Neuronal stem cell (in vitro differentiated cells): Measurements from ENCODE around the gene C14orf119.

Experiments used
- DNase-seq: peaks from one replicate; pipeline ENCODE4 v3.0.0-alpha.2; 2013; ENCODE audit warnings: low spot score
- H2AFZ ChIP-seq: one replicate; pipeline ENCODE4 v1.6.1; 2013; ENCODE audit warnings: mild to moderate bottlenecking, low read length, inconsistent platforms
- H2AK5ac ChIP-seq: 2 replicates; pipeline ENCODE4 v1.6.1; 2013; ENCODE audit warnings: low read depth, mild to moderate bottlenecking, inconsistent platforms, low read length, moderate library complexity, mixed read lengths
- H2BK120ac ChIP-seq: 2 replicates; pipeline ENCODE4 v1.6.1; 2013; ENCODE audit warnings: low read depth, mild to moderate bottlenecking, inconsistent platforms, low read length, moderate library complexity, mixed read lengths
- H2BK12ac ChIP-seq: one replicate; pipeline ENCODE4 v1.6.1; 2013; ENCODE audit warnings: low read length, inconsistent platforms
- H2BK15ac ChIP-seq: 2 replicates; pipeline ENCODE4 v1.6.1; 2013; ENCODE audit warnings: mild to moderate bottlenecking, low read length, inconsistent platforms, mixed read lengths
- H2BK5ac ChIP-seq: one replicate; pipeline ENCODE4 v1.6.1; 2013; ENCODE audit warnings: inconsistent platforms, mild to moderate bottlenecking, low read length, moderate library complexity
- H3K14ac ChIP-seq: one replicate; pipeline ENCODE4 v1.6.1; 2013; ENCODE audit warnings: low read length, inconsistent platforms
- H3K18ac ChIP-seq: 2 replicates; pipeline ENCODE4 v1.6.1; 2013; ENCODE audit warnings: low read length, inconsistent platforms
- H3K23ac ChIP-seq: 2 replicates; pipeline ENCODE4 v1.6.1; 2013; ENCODE audit warnings: low read depth, mild to moderate bottlenecking, mixed read lengths, low read length, inconsistent platforms; ENCODE audit not compliant: poor library complexity
- H3K27ac ChIP-seq: replicated peaks from 3 replicates; pipeline ENCODE4 v1.5.1; 2013; ENCODE audit warnings: low read length, inconsistent platforms
- H3K27me3 ChIP-seq, 3 experiments: 2 replicates each; pipeline ENCODE4 v1.6.1; 2013; ENCODE audit warnings: low read length in 3 of 3, mild to moderate bottlenecking in 2 of 3, inconsistent platforms in 1 of 3, low read depth in 1 of 3, mixed read lengths in 1 of 3, moderate library complexity in 1 of 3; ENCODE audit not compliant: control insufficient read depth in 3 of 3, insufficient read depth in 3 of 3
- H3K36me3 ChIP-seq, 2 donors: replicated peaks in 1 of 2; 2 replicates each; pipeline ENCODE4 v1.6.1; 2013; ENCODE audit warnings: low read length in 2 of 2; ENCODE audit not compliant: control insufficient read depth in 2 of 2, insufficient read depth in 2 of 2
- H3K4ac ChIP-seq: 2 replicates; pipeline ENCODE4 v1.6.1; 2013; ENCODE audit warnings: inconsistent platforms, mild to moderate bottlenecking, low read length, moderate library complexity
- H3K4me1 ChIP-seq, 2 donors: 1 replicate in 1 of 2; 2 replicates in 1 of 2; pipeline ENCODE4 v1.6.1; 2013; ENCODE audit warnings: low read length in 2 of 2, low read depth in 1 of 2; ENCODE audit not compliant: control insufficient read depth in 2 of 2, insufficient read depth in 1 of 2
- H3K4me2 ChIP-seq: one replicate; pipeline ENCODE4 v1.6.1; 2013; ENCODE audit warnings: mild to moderate bottlenecking, low read length, inconsistent platforms; ENCODE audit not compliant: insufficient read depth, poor library complexity, severe bottlenecking
- H3K4me3 ChIP-seq, 2 donors: 2 replicates each; pipeline ENCODE4 v1.5.1; 2013; ENCODE audit warnings: low read length in 2 of 2, mild to moderate bottlenecking in 2 of 2, inconsistent platforms in 1 of 2, moderate library complexity in 1 of 2
- H3K79me1 ChIP-seq: one replicate; pipeline ENCODE4 v1.6.1; 2013; ENCODE audit warnings: low read depth, mild to moderate bottlenecking, inconsistent platforms, low read length, moderate library complexity
- H3K9ac ChIP-seq: one replicate; pipeline ENCODE4 v1.6.1; 2013; ENCODE audit warnings: mild to moderate bottlenecking, low read depth, low read length, inconsistent platforms; ENCODE audit not compliant: poor library complexity
- H3K9me3 ChIP-seq, 2 donors: replicated peaks in 1 of 2; 2 replicates each; pipeline versions ENCODE3 to v1.6.1; 2013; ENCODE audit warnings: low read length in 2 of 2, mild to moderate bottlenecking in 2 of 2, inconsistent platforms in 1 of 2, low read depth in 1 of 2, mixed read lengths in 1 of 2, moderate library complexity in 1 of 2; ENCODE audit not compliant: control insufficient read depth in 2 of 2, insufficient read depth in 1 of 2
- H4K8ac ChIP-seq: one replicate; pipeline ENCODE4 v1.6.1; 2013; ENCODE audit warnings: low read depth, mild to moderate bottlenecking, inconsistent platforms, low read length, moderate library complexity
- H4K91ac ChIP-seq: one replicate; pipeline ENCODE4 v1.6.1; 2013; ENCODE audit warnings: low read length, low read depth, mild to moderate bottlenecking, inconsistent platforms; ENCODE audit not compliant: poor library complexity
- WGBS, 2 donors: extraction: QIAGEN DNeasy Blood & Tissue Kit; methylation state at CpG; one replicate each; pipeline ENCODE4 v1.1.7; 2013; ENCODE audit warnings: missing lambda C conversion rate in 2 of 2, mixed read lengths in 1 of 2; ENCODE audit not compliant: insufficient read length in 2 of 2, insufficient replicate concordance in 1 of 2; ENCODE audit errors: extremely low coverage in 2 of 2; 5-methylcytosine and 5-hydroxymethylcytosine counted together

Gene C14orf119

DNA sequence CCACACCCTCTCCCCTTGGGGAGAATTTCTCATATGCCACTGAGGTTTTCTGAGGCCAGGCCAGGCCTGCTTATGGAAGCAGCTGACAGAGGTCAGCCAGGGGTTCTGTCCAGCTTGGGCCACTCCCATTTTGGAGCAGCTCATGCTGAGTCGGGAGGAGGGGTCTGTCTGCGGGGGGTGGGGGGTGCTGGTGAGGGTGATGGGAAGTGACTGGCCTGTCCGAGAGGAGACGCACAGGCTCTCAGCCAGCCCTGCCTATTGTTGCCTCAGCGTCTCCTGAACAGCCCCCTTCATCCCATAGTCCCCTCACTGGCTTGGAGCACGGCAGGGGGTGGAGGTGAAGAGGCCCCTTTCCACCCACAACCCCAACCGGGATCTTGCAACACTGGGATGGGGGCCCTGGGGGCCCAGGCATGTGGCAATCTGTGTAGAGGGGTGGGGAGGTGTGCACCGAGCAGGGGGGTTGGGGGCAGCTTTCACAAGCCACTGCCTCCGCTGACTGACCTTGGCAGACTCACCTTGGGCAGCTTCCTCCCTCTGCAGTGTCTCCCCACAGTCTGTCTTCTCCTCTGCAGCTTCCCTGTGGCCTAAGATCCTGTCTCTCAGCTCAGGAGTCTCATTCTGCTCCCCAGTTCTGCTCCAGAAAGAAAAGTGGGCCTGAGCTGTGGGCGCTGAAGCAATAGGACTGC lies 18.3 kb downstream of the C14orf119 start:
- no peak overlapping the region for H3K4ac ChIP-seq
- H4K8ac ChIP-seq: no peak overlapping the region
- H3K4me1 ChIP-seq: peaks cover 9 to 10% of the 10 kb centered on the region in 2 donors
- no peak overlapping the region for H2BK5ac ChIP-seq
- no peak overlapping the region for H3K27ac ChIP-seq
- no peak overlapping the region for H3K4me3 ChIP-seq
- H2BK15ac ChIP-seq: peak overlapping the region; percentile 91
- peaks cover 0 to 2% of the 10 kb centered on the region in 2 donors for H3K9me3 ChIP-seq
- H2BK12ac ChIP-seq: peak overlapping the region; percentile 82
- H3K9ac ChIP-seq: no peak overlapping the region
- WGBS, 2 donors: no CpG with 5 or more reads among the region's 10 CpGs
- H3K14ac ChIP-seq: peak overlapping the region; percentile 79
- DNase-seq: no peak
- H3K79me1 ChIP-seq: no peaks in the 10 kb centered on the region
- H3K36me3 ChIP-seq: no peaks in the 10 kb centered on the region
- no peak overlapping the region for H3K4me2 ChIP-seq
- H3K23ac ChIP-seq: no peak overlapping the region
- H2AK5ac ChIP-seq: peak overlapping the region; percentile 56
- H2AFZ ChIP-seq: peak overlapping the region; percentile 65
- H3K27me3 ChIP-seq: peaks cover 0 to 12% (median 0%) of the 10 kb centered on the region in 3 experiments
- H4K91ac ChIP-seq: no peak overlapping the region
- H2BK120ac ChIP-seq: peak overlapping the region; percentile 24
- H3K18ac ChIP-seq: peak overlapping the region; percentile 90

DNA sequence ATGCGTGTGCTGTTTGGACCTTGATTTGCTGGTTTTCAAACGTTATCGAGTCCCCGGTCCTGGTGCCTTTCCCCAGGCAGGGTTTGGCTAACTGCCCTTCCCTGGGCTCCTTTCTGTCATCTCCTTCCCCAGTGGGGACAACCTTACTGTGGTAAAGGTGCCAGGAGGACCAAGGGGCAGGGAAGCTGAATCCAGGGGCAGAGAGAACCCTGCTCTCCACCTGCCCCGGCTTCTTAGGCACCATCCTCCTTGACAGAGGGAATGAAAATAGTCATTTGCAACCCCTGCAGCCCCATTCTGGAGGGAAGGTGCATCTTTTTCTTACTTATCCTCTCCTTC lies 18.8 kb downstream of the C14orf119 start:
- H3K18ac ChIP-seq: peak overlapping the region; percentile 74
- peak overlapping the region; percentile 91 for H2BK15ac ChIP-seq
- no peak overlapping the region for H3K9ac ChIP-seq
- H3K4me2 ChIP-seq: no peak overlapping the region
- no peak for DNase-seq
- no peaks in the 10 kb centered on the region for H3K79me1 ChIP-seq
- H3K27me3 ChIP-seq: peaks cover 0 to 12% (median 0%) of the 10 kb centered on the region in 3 experiments
- H3K4me1 ChIP-seq: peaks cover 9 to 11% of the 10 kb centered on the region in 2 donors
- no peak overlapping the region for H3K27ac ChIP-seq
- H3K14ac ChIP-seq: peak overlapping the region; percentile 79
- no peak overlapping the region for H3K23ac ChIP-seq
- no CpG with 5 or more reads among the region's 5 CpGs for WGBS, 2 donors
- H2AFZ ChIP-seq: peak overlapping the region; percentile 65
- no peaks in the 10 kb centered on the region for H3K36me3 ChIP-seq
- H3K4ac ChIP-seq: no peak overlapping the region
- no peak overlapping the region for H4K8ac ChIP-seq
- no peak overlapping the region for H2BK12ac ChIP-seq
- H3K4me3 ChIP-seq: no peak overlapping the region
- no peaks in the 10 kb centered on the region for H3K9me3 ChIP-seq
- no peak overlapping the region for H4K91ac ChIP-seq
- H2AK5ac ChIP-seq: peak overlapping the region; percentile 56
- no peak overlapping the region for H2BK5ac ChIP-seq
- peak overlapping the region; percentile 24 for H2BK120ac ChIP-seq

- no peak overlapping the region for H3K27ac ChIP-seq
- H2AFZ ChIP-seq: no peak overlapping the region
- no peaks in the 10 kb centered on the region for H3K36me3 ChIP-seq
- no peak overlapping the region for H3K4me3 ChIP-seq
- H3K9ac ChIP-seq: no peak overlapping the region
- H3K4me2 ChIP-seq: no peak overlapping the region
- peaks cover 0 to 12% (median 0%) of the 10 kb centered on the region in 3 experiments for H3K27me3 ChIP-seq
- H2BK12ac ChIP-seq: no peak overlapping the region
- H2BK5ac ChIP-seq: no peak overlapping the region
- WGBS, 2 donors: no CpG with 5 or more reads among the region's 4 CpGs
- H3K4me1 ChIP-seq: peaks cover 9 to 14% of the 10 kb centered on the region in 2 donors
- H4K8ac ChIP-seq: no peak overlapping the region
- no peak overlapping the region for H2BK120ac ChIP-seq
- no peak overlapping the region for H4K91ac ChIP-seq
- H3K9me3 ChIP-seq: no peaks in the 10 kb centered on the region
- H3K14ac ChIP-seq: no peak overlapping the region
- H3K23ac ChIP-seq: no peak overlapping the region
- no peak for DNase-seq
- no peak overlapping the region for H3K18ac ChIP-seq
- H3K79me1 ChIP-seq: no peaks in the 10 kb centered on the region
- no peak overlapping the region for H3K4ac ChIP-seq
- no peak overlapping the region for H2BK15ac ChIP-seq
- no peak overlapping the region for H2AK5ac ChIP-seq
These were observed 19.3 kb downstream of the C14orf119 start for GRCh38 chr14:23114669-23115038.

- H4K91ac ChIP-seq: no peak overlapping the region
- H2BK12ac ChIP-seq: no peak overlapping the region
- H3K27me3 ChIP-seq: peaks cover 0 to 12% (median 0%) of the 10 kb centered on the region in 3 experiments
- no peaks in the 10 kb centered on the region for H3K9me3 ChIP-seq
- peaks cover 9 to 18% of the 10 kb centered on the region in 2 donors for H3K4me1 ChIP-seq
- H3K18ac ChIP-seq: no peak overlapping the region
- H3K4me2 ChIP-seq: no peak overlapping the region
- no peak overlapping the region for H3K27ac ChIP-seq
- H2BK120ac ChIP-seq: no peak overlapping the region
- no peaks in the 10 kb centered on the region for H3K79me1 ChIP-seq
- no peak overlapping the region for H3K9ac ChIP-seq
- H2AK5ac ChIP-seq: no peak overlapping the region
- no peak for DNase-seq
- no peaks in the 10 kb centered on the region for H3K36me3 ChIP-seq
- no peak overlapping the region for H4K8ac ChIP-seq
- H2AFZ ChIP-seq: no peak overlapping the region
- WGBS, 2 donors: no CpG with 5 or more reads among the region's 10 CpGs
- H3K14ac ChIP-seq: no peak overlapping the region
- H3K4me3 ChIP-seq: no peak overlapping the region
- no peak overlapping the region for H2BK5ac ChIP-seq
- H3K23ac ChIP-seq: no peak overlapping the region
- H2BK15ac ChIP-seq: no peak overlapping the region
- H3K4ac ChIP-seq: no peak overlapping the region
These were observed 19.9 kb downstream of the C14orf119 start for GRCh38 chr14:23115039-23115731.
